ENCODE measurements around the gene FGGY. TPM values are rescaled to one million over a fixed set of nuclear protein-coding genes. Genes with fewer than 3 reads are reported as not detected.

The FGGY gene
- total and polyA plus RNA-seq, 8 donors = 6.2 to 27.0 (median 16.0) TPM

GRCh38 chr1:59512702-59513101, 215.8 kb downstream of the FGGY start:
- no peaks in the 10 kb centered on the region for H3K27me3 ChIP-seq
- no peak for FAIRE-seq
- no peak overlapping the region for H3K4me3 ChIP-seq
- no peak for TF ChIP-seq CTCF (IDR thresholded peaks at IDR 0.05)
- ATAC-seq = no peak
- intact Hi-C loops (cut with DNase I) = no loop called here
- no peaks in the 10 kb centered on the region for H3K9me3 ChIP-seq
- peaks cover 0 to 3% (median 0%) of the 10 kb centered on the region in 3 donors for H3K4me1 ChIP-seq
- no peak for DNase-seq
- no peaks in the 10 kb centered on the region for H3K36me3 ChIP-seq
- no peak overlapping the region for H3K27ac ChIP-seq
- WGBS, 2 donors = 83 to 91% methylated on average over 1 of the region's 1 CpG

GRCh38 chr1:59514061-59514909, 217.4 kb downstream of the FGGY start:
- no peak overlapping the region for H3K27ac ChIP-seq
- ATAC-seq (no peak), DNase-seq (no peak), FAIRE-seq (no peak)
- H3K27me3 ChIP-seq = no peaks in the 10 kb centered on the region
- WGBS, 2 donors = 94 to 96% methylated on average over 11 of the region's 11 CpGs
- intact Hi-C loops (cut with DNase I) = no loop called here
- H3K4me1 ChIP-seq = peaks cover 0 to 3% (median 0%) of the 10 kb centered on the region in 3 donors
- H3K4me3 ChIP-seq = no peak overlapping the region
- no peaks in the 10 kb centered on the region for H3K9me3 ChIP-seq
- H3K36me3 ChIP-seq = no peaks in the 10 kb centered on the region
- TF ChIP-seq CTCF (IDR thresholded peaks at IDR 0.05) = no peak

GRCh38 chr1:59516881-59517280, 220.0 kb downstream of the FGGY start:
- Histone ChIP-seq H3K27ac (peak overlapping the region in 1 of 4 donors; percentile 24), H3K9me3 (no peaks in the 10 kb centered on the region), H3K36me3 (no peaks in the 10 kb centered on the region), H3K4me3 (no peak overlapping the region), H3K27me3 (no peaks in the 10 kb centered on the region), H3K4me1 (no peaks in the 10 kb centered on the region)
- peak; percentile 52 to 92 (median 76) for ATAC-seq
- DNase-seq = no peak
- intact Hi-C loops (cut with DNase I) = no loop called here
- no peak for FAIRE-seq
- no peak for TF ChIP-seq CTCF (IDR thresholded peaks at IDR 0.05)

GRCh38 chr1:59520194-59520593, 223.3 kb downstream of the FGGY start:
- ATAC-seq (no peak), DNase-seq (no peak), FAIRE-seq (no peak)
- Histone ChIP-seq H3K4me1 (no peaks in the 10 kb centered on the region), H3K4me3 (no peak overlapping the region), H3K27ac (no peak overlapping the region), H3K36me3 (no peaks in the 10 kb centered on the region), H3K27me3 (no peaks in the 10 kb centered on the region), H3K9me3 (no peaks in the 10 kb centered on the region)
- intact Hi-C loops (cut with DNase I) = no loop called here
- no peak for TF ChIP-seq CTCF (IDR thresholded peaks at IDR 0.05)
- 85 to 94% methylated on average over 3 of the region's 3 CpGs for WGBS, 2 donors

GRCh38 chr1:59520827-59521418, 224.0 kb downstream of the FGGY start:
- Histone ChIP-seq H3K4me3 (no peak overlapping the region), H3K9me3 (no peaks in the 10 kb centered on the region), H3K27me3 (no peaks in the 10 kb centered on the region), H3K36me3 (no peaks in the 10 kb centered on the region), H3K4me1 (no peaks in the 10 kb centered on the region), H3K27ac (no peak overlapping the region)
- no peak for ATAC-seq
- no peak for TF ChIP-seq CTCF (IDR thresholded peaks at IDR 0.05)
- 85 to 87% methylated on average over 12 of the region's 12 CpGs for WGBS, 2 donors
- no peak for DNase-seq
- intact Hi-C loops (cut with DNase I) = no loop called here
- no peak for FAIRE-seq
